K562 (cell line): Measurements from ENCODE around the gene MRPL38. TPM values are rescaled to one million over a fixed set of nuclear protein-coding genes. Genes with fewer than 3 reads are reported as not detected.

Experiments used
- BRD9 ChIP-seq: fragments of 450-650 bp; IDR thresholded peaks from 2 replicates; pipeline ENCODE4 v1.6.1; 2018; ENCODE audit warnings: low read depth; ENCODE audit not compliant: partially characterized antibody
- CC2D1A ChIP-seq: fragments of 450-650 bp; IDR thresholded peaks from 2 replicates; pipeline ENCODE4 v1.6.1; 2017; ENCODE audit warnings: mild to moderate bottlenecking
- CREB5 ChIP-seq: fragments of 250-450 bp; sonication (Bioruptor Pico); IDR thresholded peaks from 2 replicates; pipeline ENCODE4 v1.5.0; 2020; ENCODE audit warnings: mild to moderate bottlenecking
- DACH1 ChIP-seq: fragments of 450-650 bp; IDR thresholded peaks from 2 replicates; pipeline ENCODE4 v1.6.1; 2018; ENCODE audit not compliant: partially characterized antibody
- FOXJ2 ChIP-seq: fragments of 200-800 bp; sonication (Bioruptor generic); IDR thresholded peaks from 2 replicates; pipeline ENCODE4 v1.6.1; 2016; ENCODE audit warnings: missing genetic modification characterization, missing compliant biosample characterization
- NCOA4 ChIP-seq: fragments of 450-650 bp; IDR thresholded peaks from 2 replicates; pipeline ENCODE4 v1.6.1; 2018; ENCODE audit warnings: mild to moderate bottlenecking; ENCODE audit not compliant: partially characterized antibody
- NR3C1 ChIP-seq: sonication (generic); formaldehyde crosslinking; IDR thresholded peaks from 2 replicates; pipeline ENCODE4 v1.8.1; 2022; ENCODE audit warnings: missing genetic modification reagents
- POLR3A ChIP-seq: IDR thresholded peaks from 2 replicates; pipeline ENCODE4 v1.6.1; 2011; ENCODE audit warnings: borderline replicate concordance, mild to moderate bottlenecking, moderate library complexity; ENCODE audit not compliant: insufficient read length, insufficient read depth; ENCODE audit errors: extremely low read depth
- PTBP1 ChIP-seq: fragments of 200-400 bp; formaldehyde crosslinking; IDR thresholded peaks from 2 replicates; pipeline ENCODE4 v1.6.1; 2017; ENCODE audit warnings: low read depth, low read length
- TAF1 ChIP-seq: IDR thresholded peaks from 2 replicates; pipeline ENCODE4 v1.6.1; 2011; ENCODE audit warnings: mild to moderate bottlenecking, low read length, moderate library complexity; ENCODE audit not compliant: insufficient read depth, control insufficient read depth, severe bottlenecking; ENCODE audit errors: extremely low read depth
- YY1 ChIP-seq, 3 experiments: IDR thresholded peaks; 2 replicates each; pipeline ENCODE4 v1.6.1; 2011; ENCODE audit warnings: low read length in 2 of 3, mild to moderate bottlenecking in 2 of 3, moderate library complexity in 2 of 3, borderline replicate concordance in 1 of 3, control low read depth in 1 of 3, low read depth in 1 of 3; ENCODE audit not compliant: insufficient read depth in 3 of 3, insufficient replicate concordance in 2 of 3, control insufficient read depth in 1 of 3, insufficient read length in 1 of 3; ENCODE audit errors: extremely low read depth in 1 of 3
- ZBTB7A ChIP-seq: IDR thresholded peaks from 2 replicates; pipeline ENCODE4 v1.6.1; 2011; ENCODE audit warnings: low read depth, mild to moderate bottlenecking, low read length, moderate library complexity, borderline replicate concordance; ENCODE audit not compliant: control insufficient read depth
- ZNF212 ChIP-seq: fragments of 450-650 bp; formaldehyde crosslinking; IDR thresholded peaks from 2 replicates; pipeline ENCODE4 v1.4.0; 2020; ENCODE audit warnings: mild to moderate bottlenecking
- ZNF324 ChIP-seq: fragments of 250-450 bp; sonication (Bioruptor Pico); IDR thresholded peaks from 2 replicates; pipeline ENCODE4 v1.4.0; 2020; ENCODE audit warnings: mild to moderate bottlenecking
- ZNF384 ChIP-seq: IDR thresholded peaks from 2 replicates; pipeline ENCODE4 v1.6.1; 2012; ENCODE audit warnings: low read depth, low read length, improper control_type of control experiment
- ZNF780A ChIP-seq: fragments of 250-450 bp; sonication (Bioruptor Pico); IDR thresholded peaks from 2 replicates; pipeline ENCODE4 v1.5.0; 2021; ENCODE audit warnings: mild to moderate bottlenecking
- polyA plus RNA-seq, 8 experiments: library from polyadenylated mRNA; depleted of rRNA in 4 of 8; stranded (reverse) in 5 of 8; unstranded in 3 of 8; fragments of >200 nt; fragmentation: Nextera tagmentation in 2 of 8; fragmentation: Illumina TruSeq in 1 of 8; extraction: Ambion mirVana in 2 of 8; extraction: Trizol in 1 of 8; gene quantifications; 2 replicates each; pipeline versions ENCODE4 v1.2.1 to v1.2.3, GENCODE V29; 2011 to 2014; ENCODE audit warnings: inconsistent platforms in 1 of 8, missing spikeins in 1 of 8
- total RNA-seq, 7 experiments: library from RNA; depleted of rRNA in 6 of 7; stranded (reverse); fragments of >200 nt in 6 of 7; fragmentation: Illumina TruSeq in 2 of 7; extraction: Trizol in 2 of 7; gene quantifications; 2 replicates each; pipeline versions ENCODE4 v1.2.1 to v1.2.3, GENCODE V29; 2011 to 2021; ENCODE audit warnings: low replicate concordance in 1 of 7

MRPL38 gene
- total and polyA plus RNA-seq, 9 of the 15 experiments (the other 6 are each of a cell fraction or from before 2014, with no cell fraction given), result 4.5 to 154 (median 48.5) TPM

- TF ChIP-seq YY1 (IDR thresholded peaks at IDR 0.05; ENCODE audit: borderline replicate concordance in 1 of 3, control insufficient read depth in 1 of 3, extremely low read depth in 1 of 3, insufficient read depth in 3 of 3, insufficient read length in 1 of 3, insufficient replicate concordance in 2 of 3, low read depth in 1 of 3, low read length in 2 of 3) (peak in 2 of 3 experiments; percentile 67 to 80), POLR3A (no peak), DACH1 (peak; percentile 74), ZBTB7A (peak; percentile 98), BRD9 (no peak), ZNF212 (CRISPR knock-in tag) (no peak), CREB5 (CRISPR knock-in tag) (no peak), ZNF780A (CRISPR knock-in tag) (no peak), ZNF324 (CRISPR knock-in tag) (no peak), TAF1 (peak; percentile 49), FOXJ2 (tag) (peak; percentile 61; the same call in 1 of the 2 replicates), NCOA4 (no peak), ZNF384 (no peak), NR3C1 (CRISPR knock-in tag) (no peak), CC2D1A (no peak), PTBP1 (no peak)
These were observed 49.8 kb downstream of the MRPL38 start (continued) for GRCh38 chr17:75854881-75855309.
